Measurements from ENCODE around the gene AIM2. TPM values are rescaled to one million over a fixed set of nuclear protein-coding genes. Genes with fewer than 3 reads are reported as not detected.

AIM2 gene
- not detected in 2 replicates for total RNA-seq

GRCh38 chr1:159076438-159077119 is at the start of gene AIM2:
Gene AIM2 (minus strand): TSS chr1:159076766. CDS start chr1:159073499, 3,267 bp downstream.

Other genes with a start within 250 kb of the AIM2 start
- not detected in 2 replicates for gene MNDA, start 245.4 kb downstream of the AIM2 start, total RNA-seq
- gene PYHIN1, start 145.2 kb downstream of the AIM2 start, total RNA-seq: not detected in 2 replicates
- 224 and 238 TPM in 2 replicates for gene IFI16, start 66.9 kb downstream of the AIM2 start, total RNA-seq
- 185 and 186 TPM in 2 replicates for gene CADM3, start 94.8 kb upstream of the AIM2 start, total RNA-seq
- gene ACKR1, start 128.1 kb upstream of the AIM2 start, total RNA-seq: 7.6 and 11.0 TPM in 2 replicates
- gene FCER1A, start 225.6 kb upstream of the AIM2 start, total RNA-seq: not detected in 2 replicates

Measured in cardiac ventricle fibroblast (primary cell).